ENCODE data around the gene TMEM190. TPM values are rescaled to one million over a fixed set of nuclear protein-coding genes. Genes with fewer than 3 reads are reported as not detected.
A peak's percentile ranks its signal among the peaks of the same experiment; 100 is the strongest.

TMEM190 gene
- total and polyA plus RNA-seq, 10 of the 15 experiments (the other 5 are each of a cell fraction or from before 2014, with no cell fraction given), result not detected

GRCh38 chr19:55392820-55393761, 16.5 kb downstream of the TMEM190 start:
- TF ChIP-seq POLR2AphosphoS5 (IDR thresholded peaks at IDR 0.05; ENCODE audit: low read length), result no peak
- no peak for TF ChIP-seq MTA2 (IDR thresholded peaks at IDR 0.05; ENCODE audit: low read depth)

DNA sequence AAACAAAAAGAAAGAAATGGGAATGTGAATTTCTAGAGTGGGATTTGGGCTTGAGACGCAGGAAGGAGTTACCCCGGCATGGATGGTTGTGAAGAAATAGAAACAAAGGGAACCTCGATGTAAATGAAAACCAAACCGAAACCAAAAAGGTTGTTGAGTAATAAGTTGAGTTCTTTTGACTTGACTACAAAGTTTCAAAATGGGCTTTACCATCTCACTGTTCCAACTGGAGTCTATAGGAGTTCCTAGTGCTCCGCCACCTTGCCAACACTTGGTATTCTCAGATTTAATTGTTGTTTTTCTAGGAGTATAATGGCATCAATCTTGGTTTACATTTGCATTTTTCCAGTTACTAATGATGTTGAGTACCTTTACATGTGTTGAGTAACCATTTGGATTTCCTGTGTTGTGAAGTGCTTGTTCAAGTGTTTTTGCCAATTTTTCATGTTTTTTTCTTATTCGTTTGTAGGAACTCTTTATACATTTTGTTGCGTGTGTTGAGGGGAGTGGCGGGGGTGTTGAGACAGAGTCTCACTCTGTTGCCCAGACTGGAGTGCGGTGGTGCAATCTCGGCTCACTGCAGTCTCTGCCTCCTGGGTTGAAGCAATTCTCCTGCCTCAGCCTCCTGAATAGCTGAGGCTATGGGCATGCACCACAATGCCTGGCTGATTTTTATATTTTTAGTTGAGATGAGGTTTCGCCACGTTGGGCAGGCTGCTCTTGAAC, 21.7 kb downstream of the TMEM190 start:
- ChIA-PET CTCF (interaction anchor here (0.9 to 1.6 kb wide), 2 partner anchors 14 kb away, joined by 3 to 4 read pairs; partner anchors contain the start of gene TMEM238), RAD21 (ENCODE audit: unreplicated experiment) (no interaction called here), SMC1A (ENCODE audit: uncharacterized antibody, unreplicated experiment) (no interaction called here), POLR2A (interaction anchor here (0.6 kb wide), 1 partner anchor 241 kb away, joined by 4 read pairs; no protein-coding TSS in a partner anchor)
- Histone ChIP-seq H3K79me2 (ENCODE audit: control insufficient read depth, insufficient read depth, low read length) (peaks cover 7% of the 10 kb centered on the region), H3K4me2 (ENCODE audit: control insufficient read depth, insufficient read depth) (peak overlapping the region; percentile 60), H2AFZ (ENCODE audit: control insufficient read depth, low read depth, low read length) (no peak overlapping the region), H3K36me3 (ENCODE audit: control insufficient read depth in 2 of 2, insufficient read depth in 2 of 2, low read length in 1 of 2) (peaks cover 11 to 19% of the 10 kb centered on the region in 2 experiments; a peak in 3 of 4 replicates), H3K27ac (ENCODE audit: control insufficient read depth, insufficient read depth) (no peak overlapping the region), H4K20me1 (ENCODE audit: control insufficient read depth, insufficient read depth) (peaks cover 3% of the 10 kb centered on the region; the same call in 1 of the 2 replicates), H3K4me1 (ENCODE audit: control insufficient read depth, insufficient read depth, low read length) (peaks cover 8% of the 10 kb centered on the region), H3K4me3 (peak overlapping the region; percentile 17; the same call in 1 of the 2 replicates), H3K9ac (ENCODE audit: control insufficient read depth, insufficient read depth, low read length) (no peak overlapping the region), H3K9me3 (replicated peaks; ENCODE audit: control insufficient read depth, insufficient read depth, low read length) (no peaks in the 10 kb centered on the region), H3K27me3 (replicated peaks in 1 of 2; ENCODE audit: control insufficient read depth in 2 of 2, insufficient read depth in 2 of 2, low read length in 1 of 2) (no peaks in the 10 kb centered on the region)
- no TSS peak for BruUV-seq (replicated peaks)
- no peak for DNase-seq (ENCODE audit: low read depth, low spot score)
- ATAC-seq, result peak; percentile 74
- in situ Hi-C loops (cut with MboI), result no loop called here
- FAIRE-seq, result peak; percentile 65
- intact Hi-C loops (cut with micrococcal nuclease; ENCODE audit: unreplicated experiment), result no loop called here
- 28% methylated on average over 12 of the region's 12 CpGs for WGBS (ENCODE audit: insufficient coverage, insufficient replicate concordance, low lambda C conversion rate, missing lambda C conversion rate)
- TF ChIP-seq RUNX3 (IDR thresholded peaks at IDR 0.05; ENCODE audit: low read length) (peak; percentile 11; the same call in 1 of the 2 replicates), TCF12 (IDR thresholded peaks at IDR 0.05; ENCODE audit: low read depth, low read length) (no peak), ETV6 (conservative IDR thresholded peaks at IDR 0.05 in 1 of 2, IDR thresholded peaks at IDR 0.05 in 1 of 2; ENCODE audit: borderline replicate concordance in 1 of 2, low read depth in 1 of 2) (no peak), BCLAF1 (IDR thresholded peaks at IDR 0.05) (no peak), CBX5 (IDR thresholded peaks at IDR 0.05; ENCODE audit: low read depth) (0 out of 2 replicates have a peak, but pooled peaks have one; percentile 38), CHD2 (IDR thresholded peaks at IDR 0.05; ENCODE audit: borderline replicate concordance, low read depth, low read length) (no peak)
- TF ChIP-seq, protein P1, sequence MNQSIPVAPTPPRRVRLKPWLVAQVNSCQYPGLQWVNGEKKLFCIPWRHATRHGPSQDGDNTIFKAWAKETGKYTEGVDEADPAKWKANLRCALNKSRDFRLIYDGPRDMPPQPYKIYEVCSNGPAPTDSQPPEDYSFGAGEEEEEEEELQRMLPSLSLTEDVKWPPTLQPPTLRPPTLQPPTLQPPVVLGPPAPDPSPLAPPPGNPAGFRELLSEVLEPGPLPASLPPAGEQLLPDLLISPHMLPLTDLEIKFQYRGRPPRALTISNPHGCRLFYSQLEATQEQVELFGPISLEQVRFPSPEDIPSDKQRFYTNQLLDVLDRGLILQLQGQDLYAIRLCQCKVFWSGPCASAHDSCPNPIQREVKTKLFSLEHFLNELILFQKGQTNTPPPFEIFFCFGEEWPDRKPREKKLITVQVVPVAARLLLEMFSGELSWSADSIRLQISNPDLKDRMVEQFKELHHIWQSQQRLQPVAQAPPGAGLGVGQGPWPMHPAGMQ (IDR thresholded peaks at IDR 0.05; ENCODE audit: borderline replicate concordance), result no peak

More at GRCh38 chr19:55392820-55393761, 16.5 kb downstream of the TMEM190 start:
- SMC1A ChIA-PET (ENCODE audit: uncharacterized antibody, unreplicated experiment), result no interaction called here
- in situ Hi-C loops (cut with MboI), result no loop called here
- FAIRE-seq (no peak), ATAC-seq (no peak), DNase-seq (ENCODE audit: low read depth, low spot score) (no peak)
- 83% methylated on average over 16 of the region's 18 CpGs for WGBS (ENCODE audit: insufficient coverage, insufficient replicate concordance, low lambda C conversion rate, missing lambda C conversion rate)
- CTCF ChIA-PET, result interaction anchor here (0.6 kb wide), 1 partner anchor 92 kb away, joined by 3 read pairs; no protein-coding TSS in a partner anchor
- peaks cover 3% of the 10 kb centered on the region for H4K20me1 ChIP-seq (ENCODE audit: control insufficient read depth, insufficient read depth)
- H3K79me2 ChIP-seq (ENCODE audit: control insufficient read depth, insufficient read depth, low read length), result peaks cover 9% of the 10 kb centered on the region
- no peak overlapping the region for H2AFZ ChIP-seq (ENCODE audit: control insufficient read depth, low read depth, low read length)
- RAD21 ChIA-PET (ENCODE audit: unreplicated experiment), result no interaction called here
- H3K9ac ChIP-seq (ENCODE audit: control insufficient read depth, insufficient read depth, low read length), result no peak overlapping the region
- H3K27ac ChIP-seq (ENCODE audit: control insufficient read depth, insufficient read depth), result no peak overlapping the region
- no TSS peak for BruUV-seq (replicated peaks)
- H3K9me3 ChIP-seq (replicated peaks; ENCODE audit: control insufficient read depth, insufficient read depth, low read length), result no peaks in the 10 kb centered on the region
- peaks cover 12 to 15% of the 10 kb centered on the region in 2 experiments; a peak in 3 of 4 replicates for H3K36me3 ChIP-seq (ENCODE audit: control insufficient read depth in 2 of 2, insufficient read depth in 2 of 2, low read length in 1 of 2)
- no peak overlapping the region for H3K4me2 ChIP-seq (ENCODE audit: control insufficient read depth, insufficient read depth)
- intact Hi-C loops (cut with micrococcal nuclease; ENCODE audit: unreplicated experiment), result no loop called here
- H3K4me1 ChIP-seq (ENCODE audit: control insufficient read depth, insufficient read depth, low read length), result peaks cover 10% of the 10 kb centered on the region
- no peaks in the 10 kb centered on the region for H3K27me3 ChIP-seq (replicated peaks in 1 of 2; ENCODE audit: control insufficient read depth in 2 of 2, insufficient read depth in 2 of 2, low read length in 1 of 2)
- POLR2A ChIA-PET, result interaction anchor here (0.5 kb wide), 2 partner anchors 431 to 746 kb away, joined by 3 to 7 read pairs; no protein-coding TSS in a partner anchor
- no peak overlapping the region for H3K4me3 ChIP-seq

Data from GM12878 (cell line).